Endodermal cell (in vitro differentiated cells): Measurements from ENCODE around the gene AVL9. TPM values are rescaled to one million over a fixed set of nuclear protein-coding genes. Genes with fewer than 3 reads are reported as not detected.

ENCODE experiments used
- DNase-seq: peaks from one replicate; pipeline ENCODE4 v3.0.0-alpha.2; 2017
- H3K27ac ChIP-seq: 2 replicates; pipeline ENCODE4 v1.5.1; 2013; ENCODE audit warnings: mild to moderate bottlenecking, low read depth, low read length, moderate library complexity
- H3K27me3 ChIP-seq: 2 replicates; pipeline ENCODE4 v1.6.1; 2013; ENCODE audit warnings: mild to moderate bottlenecking, low read length, moderate library complexity; ENCODE audit not compliant: insufficient read depth, control insufficient read depth, poor library complexity, severe bottlenecking
- H3K36me3 ChIP-seq: 2 replicates; pipeline ENCODE4 v1.7.0; 2013; ENCODE audit warnings: mild to moderate bottlenecking, low read length, moderate library complexity; ENCODE audit not compliant: control insufficient read depth, insufficient read depth
- H3K4me1 ChIP-seq: one replicate; pipeline ENCODE4 v1.7.0; 2013; ENCODE audit warnings: low read length; ENCODE audit not compliant: control insufficient read depth, insufficient read depth
- H3K4me3 ChIP-seq: 2 replicates; pipeline ENCODE4 v1.5.1; 2013; ENCODE audit warnings: mild to moderate bottlenecking, low read length, moderate library complexity
- H3K9ac ChIP-seq: 2 replicates; pipeline ENCODE4 v1.6.1; 2013; ENCODE audit warnings: mild to moderate bottlenecking, low read length, moderate library complexity; ENCODE audit not compliant: poor library complexity, severe bottlenecking; ENCODE audit errors: extremely low read depth
- H3K9me3 ChIP-seq: 2 replicates; pipeline ENCODE4 v1.6.1; 2013; ENCODE audit warnings: mild to moderate bottlenecking, low read length, moderate library complexity; ENCODE audit not compliant: control insufficient read depth
- H3K27ac Mint-ChIP-seq: 2 replicates; pipeline ENCODE4 v1.8.0; 2020; ENCODE audit warnings: mixed read lengths
- H3K27me3 Mint-ChIP-seq: 2 replicates; pipeline ENCODE4 v1.8.0; 2021; ENCODE audit warnings: mild to moderate bottlenecking, mixed read lengths; ENCODE audit not compliant: insufficient read depth
- H3K36me3 Mint-ChIP-seq: 2 replicates; pipeline ENCODE4 v1.8.0; 2020; ENCODE audit warnings: low read depth, mixed read lengths
- H3K4me1 Mint-ChIP-seq: 2 replicates; pipeline ENCODE4 v1.8.0; 2020; ENCODE audit warnings: mixed read lengths
- H3K4me3 Mint-ChIP-seq: 2 replicates; pipeline ENCODE4 v1.8.0; 2020; ENCODE audit warnings: mild to moderate bottlenecking, moderate library complexity, mixed read lengths
- H3K9me3 Mint-ChIP-seq: 2 replicates; pipeline ENCODE4 v1.8.0; 2020; ENCODE audit warnings: mild to moderate bottlenecking, mixed read lengths
- WGBS, 2 experiments: methylation state at CpG; one replicate each; pipeline versions ENCODE4 v1.1.5 to v1.1.7; 2013; ENCODE audit warnings: missing lambda C conversion rate in 2 of 2, mixed read lengths in 1 of 2; ENCODE audit not compliant: insufficient coverage in 1 of 2, insufficient read length in 1 of 2; 5-methylcytosine and 5-hydroxymethylcytosine counted together
- total RNA-seq, 2 donors: library from RNA; stranded (reverse); fragmentation: NEBNext Ultra II Directional in 1 of 2; extraction: Animal tissue kit (Norgen Biotek cat#: 25700) in 1 of 2; gene quantifications; 2 replicates in 1 of 2; 3 replicates in 1 of 2; pipeline ENCODE4 v1.2.1, GENCODE V29; 2021
- TF ChIP-seq, protein P1 (sequence below): fragments of 200-600 bp; sonication (generic); conservative IDR thresholded peaks from 2 replicates; pipeline ENCODE4 v1.5.0; 2021; ENCODE audit warnings: antibody characterized with exemption, mild to moderate bottlenecking

AVL9 gene
- total RNA-seq, 2 donors from 2014 or later = 44.0 to 54.5 TPM

GRCh38 chr7:32573110-32573687 lies 77.9 kb downstream of the AVL9 start:
- Histone ChIP-seq H3K4me3 (no peak overlapping the region), H3K4me1 (no peaks in the 10 kb centered on the region), H3K36me3 (peaks cover 58% of the 10 kb centered on the region), H3K27me3 (no peaks in the 10 kb centered on the region), H3K9me3 (no peaks in the 10 kb centered on the region), H3K27ac (no peak overlapping the region), H3K9ac (no peak overlapping the region)
- TF ChIP-seq, protein P1, sequence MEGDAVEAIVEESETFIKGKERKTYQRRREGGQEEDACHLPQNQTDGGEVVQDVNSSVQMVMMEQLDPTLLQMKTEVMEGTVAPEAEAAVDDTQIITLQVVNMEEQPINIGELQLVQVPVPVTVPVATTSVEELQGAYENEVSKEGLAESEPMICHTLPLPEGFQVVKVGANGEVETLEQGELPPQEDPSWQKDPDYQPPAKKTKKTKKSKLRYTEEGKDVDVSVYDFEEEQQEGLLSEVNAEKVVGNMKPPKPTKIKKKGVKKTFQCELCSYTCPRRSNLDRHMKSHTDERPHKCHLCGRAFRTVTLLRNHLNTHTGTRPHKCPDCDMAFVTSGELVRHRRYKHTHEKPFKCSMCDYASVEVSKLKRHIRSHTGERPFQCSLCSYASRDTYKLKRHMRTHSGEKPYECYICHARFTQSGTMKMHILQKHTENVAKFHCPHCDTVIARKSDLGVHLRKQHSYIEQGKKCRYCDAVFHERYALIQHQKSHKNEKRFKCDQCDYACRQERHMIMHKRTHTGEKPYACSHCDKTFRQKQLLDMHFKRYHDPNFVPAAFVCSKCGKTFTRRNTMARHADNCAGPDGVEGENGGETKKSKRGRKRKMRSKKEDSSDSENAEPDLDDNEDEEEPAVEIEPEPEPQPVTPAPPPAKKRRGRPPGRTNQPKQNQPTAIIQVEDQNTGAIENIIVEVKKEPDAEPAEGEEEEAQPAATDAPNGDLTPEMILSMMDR = no peak
- WGBS, 2 experiments = 95 to 97% methylated on average over 10 of the region's 12 CpGs
- H3K9me3 Mint-ChIP-seq = no peaks in the 10 kb centered on the region
- peaks cover 4% of the 10 kb centered on the region for H3K4me1 Mint-ChIP-seq
- no peak overlapping the region for H3K27ac Mint-ChIP-seq
- no peaks in the 10 kb centered on the region for H3K27me3 Mint-ChIP-seq
- H3K4me3 Mint-ChIP-seq = no peak overlapping the region
- H3K36me3 Mint-ChIP-seq = peaks cover 51% of the 10 kb centered on the region
- DNase-seq = no peak

DNA sequence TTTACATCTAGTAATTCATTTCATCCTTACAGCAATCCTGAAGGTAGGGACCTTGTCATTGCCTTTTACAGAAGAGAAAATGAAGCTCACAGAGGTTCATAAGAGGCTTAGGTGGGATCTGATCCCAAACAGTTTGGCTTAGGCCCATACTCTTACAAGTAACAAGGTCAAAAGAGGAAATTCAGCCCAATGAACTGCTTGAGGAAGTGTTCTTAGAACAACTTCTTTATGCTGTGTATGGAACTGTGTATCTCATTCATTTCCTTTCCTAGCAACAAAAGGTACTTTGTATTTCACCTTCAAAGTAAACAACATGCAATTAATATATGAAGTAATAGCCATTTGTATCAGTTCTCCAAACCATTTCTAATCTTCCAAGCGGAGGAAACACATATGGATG lies 79.3 kb downstream of the AVL9 start:
- WGBS, 2 experiments = 100% methylated on average over 1 of the region's 1 CpG; no CpG with 5 or more reads in 1 of the 2 experiments
- H3K9me3 ChIP-seq = no peaks in the 10 kb centered on the region
- H3K27ac ChIP-seq = no peak overlapping the region
- H3K27ac Mint-ChIP-seq = no peak overlapping the region
- H3K9ac ChIP-seq = no peak overlapping the region
- no peak overlapping the region for H3K4me3 ChIP-seq
- no peak overlapping the region for H3K4me3 Mint-ChIP-seq
- H3K36me3 Mint-ChIP-seq = peaks cover 55% of the 10 kb centered on the region
- H3K36me3 ChIP-seq = peaks cover 61% of the 10 kb centered on the region
- H3K9me3 Mint-ChIP-seq = no peaks in the 10 kb centered on the region
- no peaks in the 10 kb centered on the region for H3K4me1 ChIP-seq
- TF ChIP-seq, protein P1 = no peak
- no peaks in the 10 kb centered on the region for H3K27me3 ChIP-seq
- H3K27me3 Mint-ChIP-seq = no peaks in the 10 kb centered on the region
- DNase-seq = no peak
- H3K4me1 Mint-ChIP-seq = peaks cover 4% of the 10 kb centered on the region

- H3K27ac ChIP-seq = no peak overlapping the region
- no peaks in the 10 kb centered on the region for H3K4me1 ChIP-seq
- WGBS, 2 experiments = 83 to 100% methylated on average over 1 to 2 of the region's 2 CpGs
- peak overlapping the region; percentile 6 for H3K4me3 ChIP-seq
- Mint-ChIP-seq H3K27ac (peak overlapping the region; percentile 9), H3K36me3 (peaks cover 63% of the 10 kb centered on the region), H3K27me3 (no peaks in the 10 kb centered on the region), H3K4me3 (no peak overlapping the region), H3K4me1 (peaks cover 4% of the 10 kb centered on the region), H3K9me3 (no peaks in the 10 kb centered on the region)
- peaks cover 80% of the 10 kb centered on the region for H3K36me3 ChIP-seq
- no peak for DNase-seq
- TF ChIP-seq, protein P1 = no peak
- no peaks in the 10 kb centered on the region for H3K9me3 ChIP-seq
- no peak overlapping the region for H3K9ac ChIP-seq
- H3K27me3 ChIP-seq = no peaks in the 10 kb centered on the region
Measured at GRCh38 chr7:32577421-32577820, 82.1 kb downstream of the AVL9 start.
